HG02623 (cell line): Measurements from ENCODE around the gene BCAS3.
"Not testable (repeated sequence)": the region's sequence is repeated elsewhere in the genome, so short reads cannot be mapped to it uniquely, and the experiment has no call there.

ENCODE experiments used
- ATAC-seq: cut with Tn5 transposase; IDR thresholded peaks from one replicate; pipeline ENCODE4 v1.9.1; 2021; ENCODE audit warnings: moderate library complexity; ENCODE audit not compliant: unreplicated experiment

Gene BCAS3

DNA sequence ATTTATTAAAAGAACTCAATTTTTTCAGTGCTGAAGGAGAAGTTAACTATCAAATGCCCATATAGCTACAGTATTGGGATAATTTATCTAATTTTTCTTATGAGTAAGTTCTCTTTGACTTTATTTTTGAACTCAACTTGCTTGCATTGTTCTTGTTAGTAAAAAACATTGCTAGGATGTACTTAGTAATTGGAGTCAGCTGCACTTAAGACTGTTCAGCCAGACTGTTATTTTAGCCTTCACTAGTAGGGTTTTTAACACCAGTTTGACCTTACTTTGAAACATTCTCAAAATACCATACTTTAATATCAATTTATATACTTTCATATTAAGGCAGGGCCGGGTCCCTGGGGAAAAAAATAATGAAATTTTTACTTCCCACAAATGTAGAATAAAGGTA is 465.4 kb downstream of the BCAS3 start:
- ATAC-seq: no peak

- no peak for ATAC-seq
Measured at GRCh38 chr17:61144137-61144536, 466.5 kb downstream of the BCAS3 start.

DNA sequence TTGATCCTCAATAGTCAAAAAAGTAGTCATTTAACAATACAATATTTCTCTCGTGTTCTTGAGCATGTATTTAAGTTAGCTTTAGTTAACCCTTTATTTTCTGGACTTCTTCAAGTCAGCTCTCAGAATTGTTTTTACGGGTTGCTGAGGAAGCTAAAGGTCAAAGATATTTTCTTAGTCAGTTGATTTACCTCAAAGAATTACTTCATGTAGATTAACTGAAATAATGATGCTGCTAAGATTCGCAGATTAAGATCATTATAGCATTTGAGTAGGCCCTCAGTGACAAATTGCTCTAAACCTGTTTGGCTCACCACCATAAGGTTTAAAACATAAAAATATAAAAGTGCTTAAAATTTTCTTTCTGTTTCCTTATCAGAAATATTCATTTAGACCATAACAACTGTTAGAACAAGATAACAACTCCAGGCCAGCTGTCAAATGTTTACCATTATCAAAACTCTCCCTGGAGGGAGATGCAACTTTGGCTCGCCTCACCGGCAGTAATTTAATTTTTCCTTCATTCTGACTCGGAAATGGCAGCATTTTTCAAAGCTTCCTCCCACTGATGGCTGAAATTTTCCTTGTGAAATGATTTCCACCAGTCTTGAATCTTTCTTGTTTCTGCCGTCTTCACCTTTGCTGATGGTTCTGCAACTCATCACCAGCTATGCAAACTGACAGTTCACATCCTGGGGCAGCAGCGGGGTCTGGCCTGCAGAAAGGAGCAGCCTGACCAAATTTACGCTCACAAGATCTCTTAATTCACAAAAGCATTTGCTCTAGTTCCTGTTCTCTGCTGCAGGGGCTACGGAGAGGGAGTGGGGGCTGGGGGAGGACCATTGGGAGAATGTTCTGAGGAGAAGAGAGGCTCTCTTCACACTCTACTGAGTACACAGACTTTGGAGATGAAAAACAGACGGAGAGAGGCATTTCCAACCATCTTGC is 467.2 kb downstream of the BCAS3 start:
- ATAC-seq: no peak

DNA sequence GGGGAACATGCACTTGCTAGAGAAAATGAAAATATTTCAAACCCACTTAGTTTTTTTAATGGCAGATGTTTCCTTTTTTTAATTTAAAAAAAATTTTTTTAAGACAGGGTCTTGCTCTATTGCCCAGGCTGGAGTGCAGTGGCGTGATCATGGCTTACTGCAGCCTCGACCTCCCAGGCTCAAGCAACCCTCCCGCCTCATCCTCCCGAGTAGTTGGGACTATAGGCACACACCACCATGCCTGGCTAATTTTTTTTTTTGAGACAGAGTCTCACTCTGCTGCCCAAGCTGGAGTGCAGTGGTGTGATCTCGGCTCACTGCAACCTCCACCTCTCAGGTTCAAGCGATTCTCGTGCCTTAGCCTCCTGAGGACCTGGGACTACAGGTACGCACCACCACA is 469.2 kb downstream of the BCAS3 start:
- not testable (repeated sequence) for ATAC-seq

DNA sequence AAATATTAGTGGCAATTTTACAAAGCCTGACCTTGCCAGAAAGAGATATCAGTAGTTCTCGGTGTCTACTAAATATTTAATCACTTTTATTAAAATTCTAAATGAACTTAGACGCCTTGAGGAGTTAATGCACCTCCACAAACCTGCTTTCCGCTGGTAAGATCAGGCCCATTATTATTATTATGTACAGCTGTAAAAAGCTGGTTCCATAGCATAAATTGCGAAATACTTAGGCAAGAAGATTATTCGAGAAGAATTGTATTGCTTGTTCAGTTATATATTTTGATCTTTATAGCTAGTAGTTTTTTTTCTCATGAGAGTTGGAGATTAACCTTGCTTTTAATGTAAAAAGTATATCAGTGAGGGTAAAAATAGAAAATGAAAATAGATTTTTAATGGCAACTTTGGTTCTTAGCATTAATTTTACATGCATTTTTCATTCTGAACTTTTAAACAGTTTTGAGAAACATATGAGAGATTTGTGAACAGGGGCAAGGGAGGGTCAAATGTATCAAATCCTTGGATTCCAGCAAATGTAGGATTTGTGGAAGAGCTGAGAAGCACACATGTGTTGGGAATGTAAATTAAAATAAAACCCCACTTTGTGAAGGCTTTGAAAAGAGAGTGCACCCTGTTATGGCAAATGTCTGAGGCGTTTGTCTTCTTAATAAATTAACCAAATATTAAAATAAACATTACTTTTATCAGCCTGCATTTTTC is 471.6 kb downstream of the BCAS3 start:
- ATAC-seq: no peak

- ATAC-seq: no peak
Measured at GRCh38 chr17:61149862-61150362, 472.3 kb downstream of the BCAS3 start.

DNA sequence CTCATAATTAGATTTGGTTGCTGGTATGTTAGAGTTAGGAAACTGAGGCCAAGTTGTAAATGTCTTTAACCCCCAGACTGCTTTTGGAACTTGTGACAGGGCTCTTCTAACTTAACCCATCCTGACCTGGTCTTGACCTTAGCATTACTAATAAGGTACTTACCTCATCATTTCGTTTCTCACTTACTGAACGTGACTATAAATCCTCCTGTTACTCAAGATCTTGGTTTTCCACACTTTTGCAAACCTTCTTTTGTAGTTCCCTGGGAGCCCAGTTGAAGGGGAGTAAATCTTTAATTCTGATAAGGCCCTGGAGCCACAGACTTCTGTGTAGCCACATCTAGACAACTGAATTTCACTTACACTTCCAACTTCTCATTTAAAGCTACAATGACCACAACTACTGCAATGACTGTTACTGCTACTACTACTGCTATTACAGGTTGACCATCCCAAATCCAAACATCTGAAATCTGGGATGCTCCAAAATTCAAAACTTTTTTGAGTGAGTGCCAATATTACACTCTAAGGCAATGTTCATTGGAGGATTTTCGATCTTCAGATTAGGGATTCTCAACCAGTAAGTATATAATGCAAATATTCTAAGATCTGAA is 473.1 kb downstream of the BCAS3 start:
- no peak for ATAC-seq

- ATAC-seq: no peak
Measured at GRCh38 chr17:61152898-61153297, 475.2 kb downstream of the BCAS3 start.

GRCh38 chr17:61155590-61156237 is 478.1 kb downstream of the BCAS3 start:
- no peak for ATAC-seq

DNA sequence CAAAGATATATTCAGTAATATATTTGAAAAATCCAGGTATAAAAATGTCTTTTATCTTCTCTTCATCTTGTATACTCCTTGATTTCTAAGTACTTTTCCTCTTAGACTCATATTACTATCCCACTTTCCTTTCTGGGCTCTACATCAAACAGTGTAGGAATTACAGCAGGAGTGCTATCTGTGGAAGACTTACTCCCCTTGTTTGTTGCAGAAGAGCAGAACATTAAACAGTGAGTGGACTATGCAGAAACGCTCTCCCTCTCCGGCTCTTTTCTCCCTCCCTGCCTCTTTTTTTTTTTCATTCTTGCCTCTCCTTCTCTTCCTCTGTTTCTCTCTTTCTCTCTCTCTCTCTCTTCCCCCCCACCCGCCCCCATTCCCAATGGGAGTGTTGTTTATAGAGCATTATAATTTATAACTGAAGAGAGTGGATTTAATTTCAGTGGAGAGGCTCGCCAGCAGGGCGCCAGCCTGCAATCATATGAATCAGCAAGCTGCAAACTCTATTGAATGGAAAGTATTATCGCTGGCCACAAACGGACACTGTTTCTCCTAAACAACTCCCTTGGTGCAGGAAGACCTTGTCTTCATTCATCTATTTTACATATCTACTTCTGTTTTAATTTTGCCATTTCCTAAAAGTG is 479.7 kb downstream of the BCAS3 start:
- ATAC-seq: no peak

GRCh38 chr17:61158376-61158775 is 480.7 kb downstream of the BCAS3 start:
- ATAC-seq: no peak

GRCh38 chr17:61159221-61159814 is 481.7 kb downstream of the BCAS3 start:
- no peak for ATAC-seq

DNA sequence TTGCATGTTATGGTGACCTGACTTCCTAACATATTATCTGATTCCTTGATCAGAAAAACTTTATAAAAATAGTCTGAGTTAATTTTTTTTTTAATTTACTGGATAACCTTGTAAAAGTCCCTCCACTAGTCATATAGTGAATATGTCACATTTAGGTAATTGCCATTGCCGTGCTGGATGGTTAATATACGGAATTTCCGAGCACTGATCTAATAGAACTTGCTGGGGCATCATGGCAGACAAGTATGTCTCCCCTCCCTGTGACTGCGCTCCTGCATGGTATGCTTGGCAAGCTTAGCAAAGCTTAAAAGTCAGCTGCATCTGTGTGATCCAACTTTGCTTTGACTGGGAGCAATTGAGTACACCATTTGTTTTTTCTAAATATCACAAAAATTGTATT is 482.6 kb downstream of the BCAS3 start:
- ATAC-seq: no peak

GRCh38 chr17:61160789-61161445 is 483.3 kb downstream of the BCAS3 start:
- no peak for ATAC-seq

DNA sequence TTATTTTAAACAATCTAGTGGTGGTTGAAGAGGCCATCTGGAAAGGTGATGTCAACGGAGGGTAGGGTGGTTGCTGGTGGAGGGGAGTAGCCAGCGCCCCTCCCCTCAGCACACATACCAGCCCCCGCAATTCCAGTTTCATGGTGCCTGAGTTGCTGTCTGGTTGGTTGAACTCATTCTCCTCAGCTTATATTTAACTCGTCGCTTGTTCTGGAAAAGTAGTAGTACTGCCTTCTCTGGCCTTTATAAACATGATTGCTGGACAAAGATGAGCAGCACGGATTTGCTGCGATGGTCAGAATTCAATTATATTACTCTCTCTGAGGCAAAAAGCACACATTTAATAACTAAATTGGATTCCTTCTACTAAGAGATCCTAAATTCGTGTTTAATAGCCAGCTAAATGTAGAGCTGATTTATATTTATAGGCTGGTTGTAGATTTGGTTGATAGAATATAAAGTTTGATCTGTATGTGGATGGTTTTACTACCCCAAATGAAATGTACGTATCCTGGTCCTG is 484.0 kb downstream of the BCAS3 start:
- no peak for ATAC-seq

- no peak for ATAC-seq
Measured at GRCh38 chr17:61164517-61164916, 486.9 kb downstream of the BCAS3 start.

DNA sequence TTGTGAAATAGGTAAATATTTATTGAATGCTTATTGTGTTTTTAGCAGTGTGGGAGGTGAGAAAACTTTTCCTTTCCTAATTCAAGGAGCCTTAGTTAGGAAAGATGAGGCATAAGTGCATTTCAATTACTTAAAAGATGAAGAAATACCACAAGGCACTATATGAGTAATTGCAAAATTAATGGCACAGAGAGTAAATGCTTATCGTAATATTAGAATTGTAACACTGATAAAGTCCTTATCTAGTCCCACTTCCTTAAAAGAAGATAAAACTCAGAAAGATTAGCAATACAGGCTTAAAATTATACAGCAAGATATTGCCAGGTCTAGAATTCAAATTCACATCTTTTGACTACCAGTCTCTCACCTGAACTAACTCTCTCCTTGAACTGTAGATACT is 489.4 kb downstream of the BCAS3 start:
- ATAC-seq: no peak

DNA sequence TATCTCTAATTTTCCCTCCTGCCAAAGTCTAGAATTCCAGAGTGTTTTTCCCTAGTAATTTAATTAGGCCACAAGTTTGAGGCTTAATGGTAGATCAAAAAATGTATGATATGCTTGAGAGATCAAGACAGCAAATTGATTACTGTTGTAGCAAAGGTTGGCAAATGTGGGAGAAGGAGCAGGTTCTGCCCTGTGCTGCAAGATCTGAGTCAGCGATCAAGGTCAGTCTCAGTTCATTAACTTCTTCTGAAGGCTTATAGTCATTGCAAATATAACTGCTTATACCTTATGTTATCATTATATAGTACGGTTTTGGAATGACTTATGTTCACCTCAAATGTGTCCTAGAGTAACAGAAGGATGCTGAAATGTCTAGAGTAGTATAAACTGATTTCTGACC is 490.9 kb downstream of the BCAS3 start:
- no peak for ATAC-seq

DNA sequence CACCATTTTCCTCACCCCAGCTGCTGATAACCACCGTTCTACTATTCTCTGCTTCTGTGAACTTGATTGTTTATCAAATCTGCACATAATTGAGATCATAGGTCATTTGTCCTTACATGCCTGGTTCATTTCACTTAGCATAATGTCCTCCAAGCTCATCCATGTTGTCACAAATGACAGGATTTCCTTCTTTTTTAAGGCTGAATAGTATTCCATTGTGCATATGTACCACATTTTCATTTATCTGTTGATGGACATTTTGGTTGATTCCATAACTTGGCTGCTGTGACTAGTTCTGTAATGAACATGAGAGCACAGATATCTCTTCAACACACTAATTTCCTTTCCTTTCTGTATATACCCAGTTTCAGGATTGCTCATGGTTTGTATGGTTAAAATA is 496.7 kb downstream of the BCAS3 start:
- no peak for ATAC-seq
